Measurements from ENCODE around the gene ADM.

- TF ChIP-seq, protein P1, sequence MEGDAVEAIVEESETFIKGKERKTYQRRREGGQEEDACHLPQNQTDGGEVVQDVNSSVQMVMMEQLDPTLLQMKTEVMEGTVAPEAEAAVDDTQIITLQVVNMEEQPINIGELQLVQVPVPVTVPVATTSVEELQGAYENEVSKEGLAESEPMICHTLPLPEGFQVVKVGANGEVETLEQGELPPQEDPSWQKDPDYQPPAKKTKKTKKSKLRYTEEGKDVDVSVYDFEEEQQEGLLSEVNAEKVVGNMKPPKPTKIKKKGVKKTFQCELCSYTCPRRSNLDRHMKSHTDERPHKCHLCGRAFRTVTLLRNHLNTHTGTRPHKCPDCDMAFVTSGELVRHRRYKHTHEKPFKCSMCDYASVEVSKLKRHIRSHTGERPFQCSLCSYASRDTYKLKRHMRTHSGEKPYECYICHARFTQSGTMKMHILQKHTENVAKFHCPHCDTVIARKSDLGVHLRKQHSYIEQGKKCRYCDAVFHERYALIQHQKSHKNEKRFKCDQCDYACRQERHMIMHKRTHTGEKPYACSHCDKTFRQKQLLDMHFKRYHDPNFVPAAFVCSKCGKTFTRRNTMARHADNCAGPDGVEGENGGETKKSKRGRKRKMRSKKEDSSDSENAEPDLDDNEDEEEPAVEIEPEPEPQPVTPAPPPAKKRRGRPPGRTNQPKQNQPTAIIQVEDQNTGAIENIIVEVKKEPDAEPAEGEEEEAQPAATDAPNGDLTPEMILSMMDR (IDR thresholded peaks at IDR 0.05; ENCODE audit: poor library complexity) = no peak
- TF ChIP-seq EZH2 (IDR thresholded peaks at IDR 0.05; ENCODE audit: borderline replicate concordance) = no peak
These were observed 50.4 kb downstream of the ADM start for GRCh38 chr11:10355257-10355661.
